ENCODE results near the gene SLC6A5. TPM values are rescaled to one million over a fixed set of nuclear protein-coding genes. Genes with fewer than 3 reads are reported as not detected.

The SLC6A5 gene
- total and polyA plus RNA-seq, 10 of the 15 experiments (the other 5 are each of a cell fraction or from before 2014, with no cell fraction given): 0.01 TPM; not detected in 9

- TF ChIP-seq ZBTB40 (IDR thresholded peaks at IDR 0.05; ENCODE audit: borderline replicate concordance) (no peak), GABPA (IDR thresholded peaks at IDR 0.05; ENCODE audit: low read depth) (no peak)
- TF ChIP-seq, protein P1, sequence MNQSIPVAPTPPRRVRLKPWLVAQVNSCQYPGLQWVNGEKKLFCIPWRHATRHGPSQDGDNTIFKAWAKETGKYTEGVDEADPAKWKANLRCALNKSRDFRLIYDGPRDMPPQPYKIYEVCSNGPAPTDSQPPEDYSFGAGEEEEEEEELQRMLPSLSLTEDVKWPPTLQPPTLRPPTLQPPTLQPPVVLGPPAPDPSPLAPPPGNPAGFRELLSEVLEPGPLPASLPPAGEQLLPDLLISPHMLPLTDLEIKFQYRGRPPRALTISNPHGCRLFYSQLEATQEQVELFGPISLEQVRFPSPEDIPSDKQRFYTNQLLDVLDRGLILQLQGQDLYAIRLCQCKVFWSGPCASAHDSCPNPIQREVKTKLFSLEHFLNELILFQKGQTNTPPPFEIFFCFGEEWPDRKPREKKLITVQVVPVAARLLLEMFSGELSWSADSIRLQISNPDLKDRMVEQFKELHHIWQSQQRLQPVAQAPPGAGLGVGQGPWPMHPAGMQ (IDR thresholded peaks at IDR 0.05; ENCODE audit: borderline replicate concordance): no peak
Measured at GRCh38 chr11:20598492-20598891, 916 bp upstream of the SLC6A5 start (continued).

- Histone ChIP-seq H3K27me3 (replicated peaks in 1 of 2; ENCODE audit: control insufficient read depth in 2 of 2, insufficient read depth in 2 of 2, low read length in 1 of 2) (peaks cover 8 to 42% of the 10 kb centered on the region in 2 experiments), H2AFZ (ENCODE audit: control insufficient read depth, low read depth, low read length) (no peak overlapping the region), H3K4me3 (no peak overlapping the region), H3K36me3 (ENCODE audit: control insufficient read depth in 2 of 2, insufficient read depth in 2 of 2, low read length in 1 of 2) (no peaks in the 10 kb centered on the region), H3K27ac (ENCODE audit: control insufficient read depth, insufficient read depth) (no peak overlapping the region), H4K20me1 (ENCODE audit: control insufficient read depth, insufficient read depth) (no peaks in the 10 kb centered on the region), H3K9me3 (replicated peaks; ENCODE audit: control insufficient read depth, insufficient read depth, low read length) (no peaks in the 10 kb centered on the region; the same call in 2 of the 3 replicates), H3K4me1 (ENCODE audit: control insufficient read depth, insufficient read depth, low read length) (no peaks in the 10 kb centered on the region), H3K79me2 (ENCODE audit: control insufficient read depth, insufficient read depth, low read length) (no peaks in the 10 kb centered on the region), H3K4me2 (ENCODE audit: control insufficient read depth, insufficient read depth) (no peak overlapping the region), H3K9ac (ENCODE audit: control insufficient read depth, insufficient read depth, low read length) (no peak overlapping the region)
- FAIRE-seq: no peak
- in situ Hi-C loops (cut with MboI) (no loop called here), intact Hi-C loops (cut with micrococcal nuclease; ENCODE audit: unreplicated experiment) (no loop called here)
- POLR2A ChIA-PET: no interaction called here
- BruUV-seq (replicated peaks): no TSS peak
- CTCF ChIA-PET: interaction anchor here (1.6 kb wide), 1 partner anchor 10 kb away, joined by 8 read pairs; no protein-coding TSS in a partner anchor
- SMC1A ChIA-PET (ENCODE audit: uncharacterized antibody, unreplicated experiment): interaction anchor here (1.4 kb wide), 1 partner anchor 195 kb away, joined by 3 read pairs; no protein-coding TSS in a partner anchor
- DNase-seq (ENCODE audit: low read depth, low spot score): no peak
- no peak for ATAC-seq
- TF ChIP-seq, protein P2, sequence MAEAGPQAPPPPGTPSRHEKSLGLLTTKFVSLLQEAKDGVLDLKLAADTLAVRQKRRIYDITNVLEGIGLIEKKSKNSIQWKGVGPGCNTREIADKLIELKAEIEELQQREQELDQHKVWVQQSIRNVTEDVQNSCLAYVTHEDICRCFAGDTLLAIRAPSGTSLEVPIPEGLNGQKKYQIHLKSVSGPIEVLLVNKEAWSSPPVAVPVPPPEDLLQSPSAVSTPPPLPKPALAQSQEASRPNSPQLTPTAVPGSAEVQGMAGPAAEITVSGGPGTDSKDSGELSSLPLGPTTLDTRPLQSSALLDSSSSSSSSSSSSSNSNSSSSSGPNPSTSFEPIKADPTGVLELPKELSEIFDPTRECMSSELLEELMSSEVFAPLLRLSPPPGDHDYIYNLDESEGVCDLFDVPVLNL (IDR thresholded peaks at IDR 0.05; ENCODE audit: low read depth, low read length): no peak
- TF ChIP-seq MYB (IDR thresholded peaks at IDR 0.05; ENCODE audit: borderline replicate concordance, low read depth, low read length) (no peak), IKZF1 (conservative IDR thresholded peaks at IDR 0.05) (no peak), NR2C1 (IDR thresholded peaks at IDR 0.05) (no peak), MYC (IDR thresholded peaks at IDR 0.05; ENCODE audit: insufficient read depth, insufficient read length, insufficient replicate concordance, low read length, severe bottlenecking) (no peak), SMAD5 (IDR thresholded peaks at IDR 0.05; ENCODE audit: low read depth) (no peak), KDM1A (IDR thresholded peaks at IDR 0.05; ENCODE audit: borderline replicate concordance) (no peak), NFYB (IDR thresholded peaks at IDR 0.05; ENCODE audit: insufficient read depth, low read depth, low read length) (no peak)
- WGBS (ENCODE audit: insufficient coverage, insufficient replicate concordance, low lambda C conversion rate, missing lambda C conversion rate): 22% methylated on average over 10 of the region's 10 CpGs
- RAD21 ChIA-PET (ENCODE audit: unreplicated experiment): no interaction called here
Measured at GRCh38 chr11:20600020-20600346, 575 bp downstream of the SLC6A5 start.

All from GM12878 (cell line).